Inflammatory macrophage treated with lipopolysaccharide for 1 hour (primary cell): Measurements from ENCODE around the gene RASGRF1.

Experiments used
- DNase-seq, 2 donors: peaks; one replicate each; pipeline ENCODE4 v3.0.0-alpha.2; 2020 to 2022

Gene RASGRF1

DNA sequence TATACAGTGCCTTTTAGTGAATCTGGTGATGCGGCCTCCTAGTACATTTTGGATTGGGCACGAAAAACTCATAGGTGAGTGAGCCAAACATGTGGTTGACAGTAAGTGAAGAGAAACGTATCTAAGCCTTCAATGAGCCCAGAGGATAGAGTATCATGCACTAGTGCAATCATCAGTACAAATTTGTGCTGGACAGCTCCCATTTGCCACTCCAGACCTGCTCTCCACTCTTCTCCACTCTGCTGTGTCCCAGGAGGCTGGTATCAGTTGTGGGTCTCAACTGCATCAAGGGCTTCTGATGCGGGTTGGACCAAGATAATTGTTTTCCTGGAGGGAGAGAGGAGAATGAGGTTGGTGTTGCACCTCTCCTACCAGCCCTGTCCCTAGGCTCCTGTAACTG, 9.1 kb upstream of the RASGRF1 start:
- DNase-seq, result no peak

DNA sequence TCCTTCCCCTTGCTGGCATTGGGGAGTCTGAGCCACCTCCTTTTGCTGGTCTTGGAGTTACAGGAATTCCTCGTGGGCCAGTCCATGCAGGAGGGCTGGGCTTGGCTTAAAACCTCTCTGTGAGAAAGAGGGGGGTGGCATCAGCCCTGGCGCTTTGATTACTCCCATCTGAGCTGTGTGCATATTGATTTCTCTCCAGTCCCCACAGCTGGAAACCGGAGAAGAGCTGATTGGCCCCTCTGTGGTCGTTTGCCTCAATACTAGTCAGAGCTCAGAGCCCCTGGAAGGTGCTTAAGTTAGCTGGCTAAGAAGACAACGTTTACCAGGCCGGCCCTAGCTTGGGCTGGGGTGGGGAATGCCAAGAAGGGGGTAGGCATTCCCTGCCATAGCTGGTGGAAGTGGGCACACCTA, 4.0 kb upstream of the RASGRF1 start:
- DNase-seq, result no peak

DNA sequence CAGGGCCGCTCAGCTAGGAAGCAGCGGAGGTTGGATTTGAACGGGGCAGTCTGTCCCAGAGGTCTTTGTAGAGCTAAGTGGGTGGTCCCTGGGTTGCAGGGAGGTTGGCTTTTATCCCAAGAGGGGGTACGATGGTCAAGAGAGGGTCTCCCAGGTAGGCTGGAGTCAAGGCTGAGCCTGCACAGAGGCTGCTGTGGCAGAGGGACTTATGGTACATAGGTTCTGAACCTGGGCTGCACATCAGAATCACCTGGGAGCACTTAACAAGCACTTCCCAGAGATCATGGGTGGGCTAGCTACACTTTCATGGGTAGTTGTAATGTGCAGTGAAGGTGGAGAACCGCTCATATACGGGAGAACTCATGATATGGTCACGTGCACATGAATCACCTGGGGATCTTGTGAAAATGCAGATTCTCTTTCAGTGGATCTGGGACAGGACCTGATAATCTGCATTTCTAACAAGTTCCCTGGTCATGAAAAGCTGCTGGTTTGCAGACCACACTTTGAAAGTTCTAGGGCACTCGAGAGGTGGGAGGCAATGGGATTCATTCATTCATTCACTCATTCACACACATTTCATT, 2.9 kb upstream of the RASGRF1 start:
- no peak for DNase-seq

DNA sequence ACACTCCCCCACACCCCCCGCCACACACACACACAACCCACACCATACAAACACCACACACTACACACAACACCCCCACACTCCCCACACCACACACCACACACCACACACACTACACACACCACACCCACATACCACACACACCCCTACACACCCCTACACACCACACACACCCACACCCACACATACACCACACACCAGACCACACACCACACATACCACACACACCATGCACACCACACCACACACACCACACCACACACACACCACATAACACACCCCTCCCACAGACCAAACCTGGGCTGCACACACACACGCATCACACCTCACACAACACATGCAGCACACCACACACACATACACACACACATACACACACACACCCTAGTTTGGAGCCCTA, 1.8 kb upstream of the RASGRF1 start:
- no peak for DNase-seq

DNA sequence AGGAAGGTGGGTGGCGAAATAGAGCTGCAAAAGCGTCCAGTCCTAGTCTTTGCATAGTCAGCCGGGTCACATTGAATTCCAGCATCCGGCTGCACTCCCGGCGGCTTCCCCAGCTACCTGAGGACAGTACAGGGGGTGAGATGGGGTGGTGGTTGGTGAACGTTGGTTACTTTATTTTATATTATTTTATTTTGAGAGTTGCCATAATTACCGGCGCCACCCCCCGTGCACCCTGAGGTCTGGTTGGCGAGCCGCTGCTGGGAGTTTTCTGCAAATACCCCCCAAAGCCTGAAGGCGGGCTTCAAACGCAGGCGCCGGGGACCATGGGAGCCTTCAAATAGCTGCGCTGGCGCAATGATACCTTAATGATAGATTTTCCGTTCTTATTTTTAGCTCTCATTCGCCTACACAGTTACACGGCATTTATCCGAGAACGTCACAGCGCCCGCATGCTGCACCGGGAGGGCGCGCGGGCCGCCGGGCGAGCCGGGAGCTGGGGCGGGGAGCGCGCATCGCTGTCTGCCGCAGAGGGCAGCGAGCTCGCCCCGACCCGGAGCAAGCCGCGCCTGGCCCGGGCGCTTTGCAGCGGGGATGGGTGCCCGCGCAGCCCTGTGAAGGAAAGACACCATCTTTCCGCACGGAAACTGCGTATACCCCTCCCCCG, 756 bp upstream of the RASGRF1 start:
- DNase-seq, result no peak

DNA sequence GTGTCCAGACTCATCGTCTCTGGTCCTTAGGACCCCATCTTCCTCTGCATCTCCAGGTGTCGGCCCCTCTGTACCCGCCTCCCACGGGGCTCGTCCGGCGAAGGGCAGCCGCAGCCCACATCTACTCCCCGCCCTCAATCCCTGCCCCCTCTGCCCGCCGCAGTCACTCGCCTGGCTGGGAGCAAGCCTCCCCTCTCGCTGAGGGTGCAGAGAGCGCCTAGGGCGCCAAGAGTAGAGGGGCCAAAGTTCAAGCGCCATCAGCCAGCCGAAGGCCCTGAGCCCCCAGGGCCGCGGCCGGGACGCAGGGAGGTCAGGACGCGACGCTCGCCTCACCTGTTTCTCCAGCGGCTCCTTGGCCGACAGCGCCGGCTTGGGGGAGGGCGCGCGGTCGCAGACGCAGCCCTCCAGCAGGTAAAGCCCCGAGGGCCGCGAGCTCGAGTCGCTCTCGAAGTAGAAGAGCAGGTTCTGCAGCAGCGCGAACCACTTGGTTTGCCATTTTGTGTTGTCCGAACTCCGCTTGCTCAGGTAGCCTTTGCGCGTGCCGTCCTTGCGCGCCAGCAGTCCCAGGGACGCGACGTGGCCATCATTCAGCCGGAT, 592 bp downstream of the RASGRF1 start:
- DNase-seq, result no peak

DNA sequence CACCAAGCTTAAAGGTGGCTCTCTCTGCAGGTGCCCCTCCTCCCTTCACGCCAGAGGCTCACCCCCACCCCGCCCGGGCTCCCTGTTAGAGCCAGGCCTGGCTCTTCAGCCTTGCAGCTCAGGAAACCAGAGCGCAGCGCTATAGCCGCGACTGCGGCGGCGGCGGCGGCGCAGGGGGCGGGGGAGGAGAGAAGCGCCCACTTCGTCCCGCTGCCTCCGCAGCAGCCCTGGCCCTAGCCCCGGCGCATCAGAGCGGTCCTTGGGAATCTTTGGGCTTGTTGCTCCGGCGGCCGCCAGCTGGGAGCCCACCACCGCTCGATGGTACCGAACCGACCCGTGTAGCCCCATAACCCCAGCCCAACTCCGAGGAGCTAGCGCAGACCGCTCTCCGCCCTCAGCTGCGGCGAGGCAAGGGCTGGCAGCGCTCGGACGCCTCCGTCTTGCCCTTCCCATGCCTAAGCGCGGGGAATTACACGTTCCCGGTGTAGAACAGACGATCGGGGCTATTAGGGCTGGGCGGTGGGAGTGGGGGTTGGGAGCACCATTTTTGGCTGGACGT, 1.2 kb downstream of the RASGRF1 start:
- no peak for DNase-seq

DNA sequence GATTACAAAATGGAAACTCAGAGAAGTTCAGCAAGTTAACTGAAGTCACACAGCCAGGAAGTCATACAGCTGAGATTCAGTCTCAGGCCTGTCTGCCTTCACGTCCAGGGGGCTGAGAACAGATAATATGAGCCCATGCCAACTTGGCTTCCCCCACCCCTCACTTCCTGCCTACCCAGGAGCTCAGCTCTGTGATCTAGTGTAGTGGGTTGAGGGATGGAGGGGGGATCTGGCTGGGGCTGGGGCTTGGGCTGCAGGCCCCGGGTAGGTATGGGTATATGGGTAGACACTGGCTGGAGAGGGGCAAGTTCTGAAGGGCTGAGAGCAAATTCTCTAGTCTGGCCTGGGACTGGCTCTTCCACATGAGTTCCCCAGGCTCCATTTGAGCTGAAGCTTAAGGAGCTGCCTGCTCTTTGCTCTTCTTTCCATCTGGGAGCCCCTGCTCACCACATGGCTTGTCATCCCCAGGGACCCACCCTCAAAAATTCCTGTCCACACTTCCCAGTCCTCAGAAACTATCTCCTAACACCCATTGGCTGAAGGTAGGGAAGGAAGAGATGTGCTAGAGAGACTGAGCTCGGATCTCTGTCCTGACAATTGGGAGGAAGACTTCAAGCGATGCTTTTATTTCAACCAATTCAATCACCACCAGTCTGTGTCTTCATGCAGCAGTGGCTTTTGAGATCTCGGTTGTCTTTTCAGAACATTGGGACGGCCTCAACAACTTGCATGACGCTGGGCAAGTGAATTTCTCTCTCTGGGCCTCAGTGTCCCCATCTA, 2.0 kb downstream of the RASGRF1 start:
- no peak for DNase-seq

DNA sequence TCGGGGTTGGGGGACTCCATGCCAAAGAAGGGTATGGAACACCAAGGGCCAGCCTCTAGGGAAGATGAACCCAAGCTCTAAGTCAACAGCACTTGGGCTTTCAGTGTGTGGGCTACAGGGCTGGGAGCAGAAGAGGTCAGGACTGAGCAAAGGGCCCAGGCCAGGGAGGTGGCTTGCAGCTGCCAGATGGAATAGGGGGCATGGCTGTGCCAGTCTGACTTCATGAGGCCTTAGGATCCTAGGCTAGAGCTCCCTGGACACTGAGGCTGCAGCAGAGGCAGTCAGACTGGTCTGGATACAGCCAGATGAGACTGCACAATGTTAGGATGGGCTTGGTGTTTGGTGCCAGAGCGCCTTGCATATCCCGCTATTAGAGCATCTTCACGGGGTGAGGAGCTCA, 3.8 kb downstream of the RASGRF1 start:
- no peak for DNase-seq

DNA sequence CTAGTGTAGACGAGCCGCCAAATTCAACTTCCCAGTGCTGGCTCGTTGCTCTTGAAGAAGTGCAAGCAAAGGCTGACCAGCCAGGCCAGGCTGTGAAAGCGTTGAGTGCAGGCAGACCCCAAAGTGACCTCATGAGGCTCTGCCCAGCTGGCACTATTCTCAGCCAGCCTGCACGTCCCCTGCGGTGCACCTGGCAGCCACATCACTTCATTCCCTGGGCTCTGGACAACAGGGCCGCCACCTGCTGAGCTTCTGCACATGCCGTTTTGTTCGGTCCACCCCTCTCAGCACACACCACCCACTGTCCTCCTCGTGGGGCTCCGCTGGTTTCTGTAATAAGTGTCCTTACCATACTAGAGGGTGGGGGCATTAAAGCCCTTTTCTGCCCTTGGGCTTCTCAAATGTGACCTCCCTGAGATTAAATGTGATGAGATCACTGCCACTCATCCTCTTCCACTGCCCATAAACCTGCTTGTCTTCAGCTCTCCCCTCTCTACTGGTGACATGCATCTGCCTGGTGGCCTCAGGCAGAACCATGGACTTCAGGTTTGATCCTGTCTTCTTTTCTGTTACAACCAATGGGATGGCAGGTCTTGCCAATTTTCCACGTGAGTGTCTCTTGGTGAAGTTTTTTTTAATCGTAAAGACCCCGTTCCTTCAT, 6.1 kb downstream of the RASGRF1 start:
- DNase-seq, result no peak

DNA sequence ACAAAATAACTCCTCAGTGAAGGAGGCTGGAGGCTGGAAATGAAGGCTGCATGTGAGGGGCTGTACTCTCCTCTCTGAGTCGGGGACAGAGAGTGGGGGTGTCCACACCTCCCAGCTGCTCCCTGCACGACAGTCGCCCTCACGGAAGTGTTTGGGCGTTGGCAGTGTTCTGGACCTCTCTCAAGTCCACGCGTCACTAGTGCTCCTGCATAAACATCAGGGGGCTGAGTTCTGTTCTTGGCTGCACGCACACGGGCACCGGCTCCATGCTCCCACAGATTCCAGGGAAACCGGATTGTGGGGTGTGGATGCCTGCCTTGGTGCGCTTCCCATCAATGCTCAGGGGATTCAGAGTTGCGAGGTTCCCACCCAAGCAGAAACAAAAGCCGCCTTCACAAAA, 7.4 kb downstream of the RASGRF1 start:
- no peak for DNase-seq

DNA sequence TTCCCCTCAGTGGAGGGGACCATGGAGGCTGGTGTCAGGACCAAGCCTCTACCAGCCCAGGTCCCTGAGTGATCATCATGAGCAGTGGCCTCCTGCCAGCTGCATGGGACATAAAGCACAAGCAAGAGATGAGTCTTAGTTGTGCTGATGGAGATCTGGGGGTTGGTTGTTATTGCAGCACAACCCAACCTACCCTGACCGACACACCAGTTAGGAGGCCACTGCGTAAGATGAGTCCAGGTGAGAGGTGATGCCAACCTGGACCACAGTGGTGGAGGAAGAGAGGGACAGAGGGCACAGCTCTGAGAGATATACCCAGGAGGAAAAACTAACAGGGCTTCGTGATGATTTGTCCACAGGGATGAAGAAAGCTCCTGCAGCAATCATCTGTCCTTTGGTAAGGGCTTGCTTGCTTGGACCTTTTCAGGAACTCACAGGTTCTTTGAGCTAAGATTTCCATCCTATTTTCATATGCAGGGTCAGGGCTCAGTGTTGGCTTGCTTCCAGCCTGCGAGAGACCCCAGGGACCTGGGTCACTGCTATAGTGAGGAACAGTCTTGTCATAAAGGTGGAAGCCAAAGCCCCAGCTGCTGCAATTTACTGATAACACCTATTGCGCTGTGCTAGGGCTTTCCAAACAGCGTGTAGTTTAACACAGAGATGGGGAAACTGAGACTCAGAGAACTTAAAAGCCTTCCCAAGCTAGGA, 8.1 kb downstream of the RASGRF1 start:
- DNase-seq, result no peak

DNA sequence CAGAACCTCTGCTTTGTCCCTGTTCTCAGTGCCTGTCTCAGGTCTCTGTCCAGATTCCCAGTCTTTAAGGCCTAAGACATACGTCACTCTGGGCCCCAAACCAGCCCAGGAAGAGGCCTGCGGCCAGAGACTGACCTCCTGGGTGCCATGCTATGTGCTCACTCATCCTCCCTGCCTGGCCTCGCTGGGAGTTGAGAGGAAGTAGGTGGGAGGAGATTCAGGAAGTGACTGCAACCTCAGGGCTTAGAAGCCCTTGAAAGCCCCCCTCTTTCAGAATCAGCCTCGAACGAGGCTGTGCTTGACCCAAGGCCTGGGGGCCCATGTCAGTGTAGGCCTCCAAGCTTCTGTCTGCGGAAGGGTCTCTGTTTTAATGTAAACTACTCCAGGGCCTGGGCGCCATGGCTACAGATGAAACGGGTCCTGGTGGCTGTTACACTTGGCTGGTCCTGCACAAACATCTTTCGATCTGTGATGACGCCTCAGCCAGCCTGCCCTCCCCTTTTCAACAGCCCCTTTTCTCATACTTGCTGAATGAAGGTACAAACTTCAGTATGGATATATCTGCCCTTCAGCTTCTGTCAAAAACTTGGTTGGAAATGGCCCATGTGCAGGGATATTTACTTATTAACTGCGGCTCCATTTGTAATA, 11.7 kb downstream of the RASGRF1 start:
- DNase-seq, result no peak

DNA sequence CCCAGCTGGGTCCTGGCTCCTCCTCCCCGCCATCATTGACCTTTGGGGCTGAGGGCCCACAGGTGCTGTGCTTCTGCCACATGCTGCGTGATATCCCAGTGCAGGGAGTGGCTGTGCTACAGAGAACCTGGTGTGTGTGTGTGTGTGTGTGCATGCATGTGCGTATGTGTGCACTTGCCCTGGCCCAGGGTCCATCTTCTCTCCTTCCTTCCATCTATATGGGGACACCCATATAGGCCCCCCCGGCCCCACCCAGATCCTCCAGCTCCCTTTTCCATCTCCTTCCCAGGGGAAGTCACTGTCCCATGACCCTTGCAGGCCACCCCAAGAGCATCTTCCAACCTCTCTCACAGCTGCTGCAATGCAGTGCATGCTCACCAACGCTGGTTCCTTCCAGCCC, 12.6 kb downstream of the RASGRF1 start:
- DNase-seq, result no peak

DNA sequence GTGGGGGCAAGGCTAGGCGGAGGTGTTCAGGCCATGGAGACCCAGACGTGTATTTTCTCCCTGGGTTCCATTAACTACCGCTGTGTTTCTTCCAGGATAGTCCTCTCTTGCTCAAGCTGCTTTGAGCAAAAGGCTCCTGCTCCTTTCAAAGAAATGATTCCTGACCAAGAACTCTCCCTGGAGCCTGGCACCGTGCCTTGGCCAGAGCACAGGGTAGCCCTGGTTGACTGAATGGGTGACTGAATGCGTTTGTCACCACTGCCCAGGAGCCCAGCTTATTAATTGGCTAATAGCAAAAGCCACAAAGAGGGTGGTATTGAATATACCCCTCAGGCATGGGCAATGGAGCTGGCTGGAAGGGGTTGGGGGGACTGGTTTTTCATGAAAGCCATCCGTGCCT, 13.9 kb downstream of the RASGRF1 start:
- DNase-seq, result no peak

DNA sequence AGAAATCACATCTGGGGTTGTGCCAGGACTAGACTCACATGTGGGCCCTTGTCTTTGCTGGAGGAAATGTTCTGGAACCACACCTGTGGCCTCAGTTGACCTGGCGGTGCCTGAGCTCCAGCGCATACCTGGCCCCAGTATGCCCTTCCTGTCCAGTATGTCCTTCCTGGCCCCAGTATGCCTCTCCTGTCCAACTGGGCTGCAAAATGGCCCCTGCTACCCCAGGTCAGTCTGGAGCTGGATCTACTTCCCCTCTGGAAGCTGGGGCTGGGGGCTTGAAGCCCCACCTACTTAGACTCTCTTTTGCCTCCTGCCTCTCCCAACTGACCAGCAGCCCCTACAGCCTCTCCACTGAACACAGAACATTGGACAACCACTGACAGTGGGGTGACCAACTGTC, 15.3 kb downstream of the RASGRF1 start:
- no peak for DNase-seq

DNA sequence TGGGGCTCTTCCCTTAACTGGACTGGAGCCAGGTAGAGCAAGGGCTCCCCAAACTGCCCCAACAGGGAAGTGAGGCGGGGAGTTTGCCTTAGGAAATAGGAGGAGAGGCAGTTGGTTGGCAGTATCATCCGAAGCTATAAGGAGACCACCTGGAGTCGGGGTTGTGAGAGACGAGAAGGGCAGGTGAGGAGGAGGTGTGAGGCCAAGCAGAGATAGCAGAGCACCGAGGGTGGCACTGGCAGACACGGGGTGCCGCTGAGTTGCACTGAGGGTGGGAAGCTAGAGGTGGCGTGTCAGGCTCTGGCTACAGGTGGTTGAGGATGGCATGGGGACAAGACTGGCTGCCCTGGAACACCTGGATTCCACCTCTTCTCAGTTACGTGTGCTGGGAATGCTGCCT, 17.2 kb downstream of the RASGRF1 start:
- DNase-seq, result no peak

DNA sequence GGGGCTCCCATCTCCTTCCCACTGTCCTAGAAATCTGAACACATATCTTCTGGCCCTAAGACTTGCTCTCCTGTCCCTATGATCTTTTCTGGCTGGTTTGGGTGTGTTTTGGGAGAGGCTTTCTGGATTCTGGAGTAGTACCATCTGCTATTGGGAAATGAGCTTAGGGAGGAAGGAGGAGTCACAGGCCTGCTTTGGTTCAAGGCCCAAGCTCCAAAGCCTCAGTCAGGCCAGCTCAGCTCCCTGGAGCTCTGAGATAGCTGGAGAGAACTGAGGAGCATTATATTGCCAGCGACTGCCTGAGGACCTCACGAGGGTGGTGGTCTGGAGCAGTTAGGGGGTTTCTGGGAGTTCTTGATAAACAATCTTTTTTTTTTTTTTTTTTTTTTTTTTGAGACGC, 18.7 kb downstream of the RASGRF1 start:
- no peak for DNase-seq

DNA sequence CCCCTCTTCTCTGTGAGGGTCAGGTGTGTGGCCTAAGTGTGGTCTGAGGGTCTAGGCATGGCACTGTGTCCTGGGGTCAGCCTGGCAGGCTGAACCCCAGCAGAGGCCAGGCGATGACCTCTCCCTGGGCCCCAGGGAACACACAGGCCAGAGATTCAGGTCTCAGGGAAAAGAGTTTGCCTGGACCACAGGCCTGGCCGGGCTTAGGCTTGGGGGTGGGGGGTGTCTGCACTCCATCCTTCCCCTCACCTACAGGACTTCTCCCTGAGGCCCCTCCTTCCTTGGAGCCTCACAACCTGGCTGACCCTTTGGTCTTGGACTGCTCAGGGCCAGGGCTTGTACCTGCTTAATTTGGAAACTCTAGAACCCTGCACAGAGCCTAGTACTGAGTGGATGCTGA, 21.8 kb downstream of the RASGRF1 start:
- no peak for DNase-seq

DNA sequence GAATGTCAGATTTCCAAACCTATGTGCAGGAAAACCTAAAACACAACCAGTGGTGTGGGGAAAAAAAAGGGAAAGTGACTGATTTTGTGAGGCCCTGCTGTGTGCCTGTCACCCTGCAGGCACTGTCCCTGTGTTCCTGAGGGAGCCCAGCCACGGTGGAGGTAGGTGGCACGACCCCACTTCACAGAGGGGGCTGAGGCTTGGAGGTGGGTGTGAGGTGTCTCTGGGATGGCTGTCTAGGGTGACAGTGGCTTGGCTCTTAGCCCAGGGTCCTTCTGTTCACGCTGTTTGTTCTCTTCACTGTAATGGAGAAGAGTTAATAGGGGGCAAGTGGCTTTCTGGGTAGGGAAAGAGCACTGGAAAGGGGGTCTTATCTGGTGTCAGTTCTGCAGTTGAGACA, 22.6 kb downstream of the RASGRF1 start:
- no peak for DNase-seq

DNA sequence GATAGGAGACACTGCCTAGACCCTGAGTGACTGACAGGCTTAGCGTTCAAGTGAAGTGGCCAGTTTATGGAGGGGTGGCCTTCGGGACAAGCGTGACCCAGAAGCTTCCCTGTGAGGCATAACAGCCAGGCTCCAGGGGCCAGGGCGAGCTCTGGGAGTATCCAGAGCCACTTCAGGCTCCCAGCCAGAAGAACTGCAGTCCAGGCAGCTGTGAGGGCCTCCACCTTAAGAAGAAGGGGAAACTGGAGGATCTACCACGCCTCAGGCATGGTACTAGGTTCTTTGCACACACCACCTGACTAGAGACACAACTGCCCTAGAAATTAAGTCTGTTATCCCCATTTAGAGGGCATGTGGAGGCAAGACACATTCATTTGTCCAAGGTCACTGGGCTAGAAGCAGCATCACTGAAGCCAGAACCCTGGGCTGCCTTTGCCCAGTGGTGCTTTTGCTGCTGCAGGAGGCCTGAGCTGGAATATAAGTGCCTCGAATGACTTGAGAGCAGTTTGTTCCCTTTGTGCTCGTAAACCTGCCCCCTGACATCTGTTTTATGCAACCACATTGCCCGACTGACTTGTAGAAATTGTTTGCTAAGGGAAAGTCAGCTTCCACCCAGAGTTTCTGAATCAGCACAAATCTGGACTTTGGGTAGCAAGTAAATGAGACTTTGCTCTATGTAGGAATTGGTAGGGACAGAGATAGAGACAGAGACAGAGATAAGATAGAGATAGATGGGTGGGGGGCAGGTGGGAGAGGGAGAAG, 23.3 kb downstream of the RASGRF1 start:
- no peak for DNase-seq
